ENCODE data around the gene RGS3. TPM values are rescaled to one million over a fixed set of nuclear protein-coding genes. Genes with fewer than 3 reads are reported as not detected.

The RGS3 gene
- total and polyA plus RNA-seq, 2 of the 13 experiments (the other 11 are each of a cell fraction or from before 2014, with no cell fraction given): 17.1 to 28.8 TPM

DNA sequence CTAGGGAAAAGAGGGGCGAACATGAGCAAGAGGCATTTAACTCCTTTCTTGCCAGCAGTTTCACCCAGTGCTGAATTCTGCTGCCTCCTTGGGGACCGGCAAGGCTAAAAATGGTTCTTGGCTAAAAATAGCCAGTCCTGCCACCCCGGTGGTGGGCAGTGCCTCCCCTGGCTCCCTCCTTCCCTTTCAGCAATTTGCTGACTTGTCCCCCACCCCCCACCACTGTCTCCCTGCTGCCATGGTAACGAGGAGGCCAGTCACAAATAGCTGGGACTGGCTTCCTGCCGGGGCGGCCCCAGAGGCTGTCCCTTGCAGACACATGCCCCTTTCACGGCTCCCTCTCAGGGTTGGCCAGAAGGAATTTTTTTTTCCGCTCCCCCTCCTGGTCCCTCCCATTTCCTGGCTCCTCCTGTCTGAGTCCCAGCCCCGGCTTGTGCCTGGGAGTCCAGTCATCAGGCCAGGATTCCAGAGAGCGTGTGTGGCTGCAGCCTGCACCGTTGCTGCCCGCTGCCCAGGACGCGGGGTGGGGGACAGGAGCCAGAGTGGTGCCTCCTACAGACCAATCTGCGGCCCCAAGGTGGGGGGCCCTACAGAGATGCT lies 130.3 kb downstream of the RGS3 start (continued):
- TF ChIP-seq SPEN (CRISPR knock-in tag; IDR thresholded peaks at IDR 0.05; ENCODE audit: low read depth) (no peak), ZNF552 (CRISPR knock-in tag; IDR thresholded peaks at IDR 0.05; ENCODE audit: borderline replicate concordance) (no peak), HOXA9 (CRISPR knock-in tag; IDR thresholded peaks at IDR 0.05; ENCODE audit: borderline replicate concordance) (no peak), ZFX (CRISPR knock-in tag; IDR thresholded peaks at IDR 0.05; ENCODE audit: low read depth) (peak; percentile 51; the same call in 1 of the 2 replicates), AGO1 (IDR thresholded peaks at IDR 0.05; ENCODE audit: low read depth, low read length, poor library complexity, severe bottlenecking) (peak; percentile 21), ZBTB8A (CRISPR knock-in tag; IDR thresholded peaks at IDR 0.05; ENCODE audit: borderline replicate concordance, low read depth) (no peak), ZNF546 (CRISPR knock-in tag; conservative IDR thresholded peaks at IDR 0.05) (no peak), ZMYM3 (CRISPR knock-in tag; IDR thresholded peaks at IDR 0.05) (peak; percentile 36; the same call in 1 of the 2 replicates), ZNF792 (CRISPR knock-in tag; IDR thresholded peaks at IDR 0.05) (0 out of 2 replicates have a peak, but pooled peaks have one; percentile 40), ZNF34 (CRISPR knock-in tag; IDR thresholded peaks at IDR 0.05; ENCODE audit: borderline replicate concordance) (no peak), ZNF160 (CRISPR knock-in tag; IDR thresholded peaks at IDR 0.05) (no peak), NR2F1 (CRISPR knock-in tag; IDR thresholded peaks at IDR 0.05) (no peak), POLR2G (IDR thresholded peaks at IDR 0.05; ENCODE audit: low read depth, low read length) (peak; percentile 44; the same call in 1 of the 2 replicates), ZNF274 (CRISPR knock-in tag; IDR thresholded peaks at IDR 0.05) (no peak; the same call in 1 of the 2 replicates), ZMAT3 (CRISPR knock-in tag; conservative IDR thresholded peaks at IDR 0.05) (no peak), THAP9 (CRISPR knock-in tag; IDR thresholded peaks at IDR 0.05; ENCODE audit: borderline replicate concordance) (0 out of 2 replicates have a peak, but pooled peaks have one; percentile 47)
- TF ChIP-seq, protein P1, sequence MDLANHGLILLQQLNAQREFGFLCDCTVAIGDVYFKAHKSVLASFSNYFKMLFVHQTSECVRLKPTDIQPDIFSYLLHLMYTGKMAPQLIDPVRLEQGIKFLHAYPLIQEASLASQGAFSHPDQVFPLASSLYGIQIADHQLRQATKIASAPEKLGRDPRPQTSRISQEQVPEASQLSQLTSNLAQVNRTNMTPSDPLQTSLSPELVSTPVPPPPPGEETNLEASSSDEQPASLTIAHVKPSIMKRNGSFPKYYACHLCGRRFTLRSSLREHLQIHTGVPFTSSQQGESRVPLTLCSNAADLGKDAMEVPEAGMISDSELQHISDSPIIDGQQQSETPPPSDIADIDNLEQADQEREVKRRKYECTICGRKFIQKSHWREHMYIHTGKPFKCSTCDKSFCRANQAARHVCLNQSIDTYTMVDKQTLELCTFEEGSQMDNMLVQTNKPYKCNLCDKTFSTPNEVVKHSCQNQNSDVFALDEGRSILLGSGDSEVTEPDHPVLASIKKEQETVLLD (CRISPR knock-in tag; IDR thresholded peaks at IDR 0.05; ENCODE audit: low read depth): no peak
- TF ChIP-seq, protein P2, sequence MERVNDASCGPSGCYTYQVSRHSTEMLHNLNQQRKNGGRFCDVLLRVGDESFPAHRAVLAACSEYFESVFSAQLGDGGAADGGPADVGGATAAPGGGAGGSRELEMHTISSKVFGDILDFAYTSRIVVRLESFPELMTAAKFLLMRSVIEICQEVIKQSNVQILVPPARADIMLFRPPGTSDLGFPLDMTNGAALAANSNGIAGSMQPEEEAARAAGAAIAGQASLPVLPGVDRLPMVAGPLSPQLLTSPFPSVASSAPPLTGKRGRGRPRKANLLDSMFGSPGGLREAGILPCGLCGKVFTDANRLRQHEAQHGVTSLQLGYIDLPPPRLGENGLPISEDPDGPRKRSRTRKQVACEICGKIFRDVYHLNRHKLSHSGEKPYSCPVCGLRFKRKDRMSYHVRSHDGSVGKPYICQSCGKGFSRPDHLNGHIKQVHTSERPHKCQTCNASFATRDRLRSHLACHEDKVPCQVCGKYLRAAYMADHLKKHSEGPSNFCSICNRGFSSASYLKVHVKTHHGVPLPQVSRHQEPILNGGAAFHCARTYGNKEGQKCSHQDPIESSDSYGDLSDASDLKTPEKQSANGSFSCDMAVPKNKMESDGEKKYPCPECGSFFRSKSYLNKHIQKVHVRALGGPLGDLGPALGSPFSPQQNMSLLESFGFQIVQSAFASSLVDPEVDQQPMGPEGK (CRISPR knock-in tag; IDR thresholded peaks at IDR 0.05): no peak; the same call in 1 of the 2 replicates
